SK-N-MC (cell line): ENCODE results near the gene CNTN2.

Experiments used
- EZH2 ChIP-seq: fragments of 200-600 bp; sonication (generic); IDR thresholded peaks from one replicate; pipeline ENCODE4 v1.6.1; 2017; ENCODE audit warnings: antibody characterized with exemption
- FOXP2 ChIP-seq: optimal IDR thresholded peaks from 2 replicates; pipeline ENCODE3; 2011; ENCODE audit warnings: mild to moderate bottlenecking, moderate library complexity; ENCODE audit not compliant: insufficient read depth; ENCODE audit errors: extremely low read length, control extremely low read depth

DNA sequence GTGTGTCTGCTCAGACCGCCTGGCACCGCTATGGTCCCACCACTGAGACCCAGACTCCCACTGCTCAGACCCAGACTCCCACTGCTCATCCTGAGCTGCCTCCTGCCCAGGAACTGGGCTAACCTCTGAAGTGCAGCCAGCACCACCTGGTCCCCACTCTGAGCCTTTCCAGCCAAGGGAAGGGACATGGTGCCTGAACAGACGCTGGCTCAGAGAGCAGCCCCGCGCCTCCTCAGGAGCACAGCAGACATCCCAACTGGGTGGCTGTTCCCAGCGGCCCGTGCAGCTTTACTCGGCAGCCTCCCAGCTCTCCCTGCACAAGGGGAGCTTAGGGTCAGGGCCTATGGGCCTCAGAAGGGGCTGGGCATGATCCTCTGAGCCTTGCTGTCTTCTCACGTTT lies 27.8 kb upstream of the CNTN2 start:
- TF ChIP-seq EZH2 (no peak), FOXP2 (no peak)
